PC-3 (cell line): ENCODE data around the gene CPA1. TPM values are rescaled to one million over a fixed set of nuclear protein-coding genes. Genes with fewer than 3 reads are reported as not detected.

ENCODE experiments used
- ATAC-seq: fragments of 200-7000 bp; cut with Tn5 transposase; 2 replicates; pipeline ENCODE4 v1.9.1; 2020; ENCODE audit warnings: mild to moderate bottlenecking, moderate library complexity
- BruUV-seq: library from RNA; stranded (reverse); fragments of 400-500 nt; replicated peaks from 2 replicates; lab custom pipeline; 2021; lab: Mats Ljungman, UMichigan
- CTCF ChIA-PET: fragments of 300-600 bp; sonication (Branson Sonifier 250); formaldehyde crosslinking; loops from one replicate; lab custom pipeline; 2022; ENCODE audit warnings: antibody characterized with exemption; lab: Charles Lee
- POLR2A ChIA-PET: fragments of 300-600 bp; sonication (Branson Sonifier 250); formaldehyde crosslinking; loops from one replicate; lab custom pipeline; 2022; ENCODE audit warnings: antibody characterized with exemption; ENCODE audit not compliant: unreplicated experiment; lab: Charles Lee
- DNase-seq: peaks from one replicate; pipeline ENCODE4 v3.0.0-alpha.2; 2015
- H2AFZ ChIP-seq: fragments of 300-600 bp; sonication (generic); 2 replicates; pipeline ENCODE4 v1.6.0; 2016; ENCODE audit warnings: antibody characterized with exemption, low read length
- H3F3A ChIP-seq: fragments of 300-600 bp; sonication (generic); one replicate; pipeline ENCODE4 v1.6.0; 2017; ENCODE audit warnings: antibody characterized with exemption, low read length, control low read depth, mild to moderate bottlenecking; ENCODE audit not compliant: unreplicated experiment
- H3K27ac ChIP-seq: fragments of 300-600 bp; sonication (generic); 2 replicates; pipeline ENCODE4 v1.5.1; 2016; ENCODE audit warnings: mild to moderate bottlenecking, low read length
- H3K27me3 ChIP-seq: fragments of 300-600 bp; sonication (generic); 2 replicates; pipeline ENCODE4 v1.6.1; 2016; ENCODE audit warnings: low read length, mixed read lengths
- H3K36me3 ChIP-seq: fragments of 300-600 bp; sonication (generic); 2 replicates; pipeline ENCODE4 v1.6.1; 2016; ENCODE audit warnings: low read depth, mixed run types, low read length, mixed read lengths
- H3K4me1 ChIP-seq: fragments of 300-600 bp; sonication (generic); 2 replicates; pipeline ENCODE4 v1.5.1; 2016; ENCODE audit warnings: low read length; ENCODE audit not compliant: insufficient read depth
- H3K4me2 ChIP-seq: fragments of 300-600 bp; sonication (generic); 2 replicates; pipeline ENCODE4 v1.6.0; 2016; ENCODE audit warnings: low read length
- H3K4me3 ChIP-seq: fragments of 300-600 bp; sonication (generic); 2 replicates; pipeline ENCODE4 v1.5.1; 2016; ENCODE audit warnings: mild to moderate bottlenecking, low read length, mixed read lengths
- H3K79me2 ChIP-seq: fragments of 300-600 bp; sonication (generic); 2 replicates; pipeline ENCODE4 v1.6.1; 2017; ENCODE audit warnings: low read length, mixed read lengths
- H3K9ac ChIP-seq: fragments of 300-600 bp; sonication (generic); 2 replicates; pipeline ENCODE4 v1.6.0; 2016; ENCODE audit warnings: mild to moderate bottlenecking, low read length
- H3K9me2 ChIP-seq: fragments of 300-600 bp; sonication (generic); replicated peaks from 2 replicates; pipeline ENCODE4 v1.6.1; 2016; ENCODE audit warnings: mixed run types, low read length, mixed read lengths
- H3K9me3 ChIP-seq: fragments of 300-600 bp; sonication (generic); 2 replicates; pipeline ENCODE4 v1.6.1; 2016; ENCODE audit warnings: low read length, mixed read lengths
- H4K20me1 ChIP-seq: fragments of 300-600 bp; sonication (generic); 2 replicates; pipeline ENCODE4 v1.6.1; 2016; ENCODE audit warnings: low read length, mixed read lengths
- EZH2 ChIP-seq: fragments of 300-600 bp; sonication (generic); IDR thresholded peaks from one replicate; pipeline ENCODE4 v1.6.1; 2017; ENCODE audit warnings: antibody characterized with exemption, mild to moderate bottlenecking, low read length; ENCODE audit not compliant: unreplicated experiment
- EZH2phosphoT487 ChIP-seq: fragments of 300-600 bp; sonication (generic); IDR thresholded peaks from 2 replicates; pipeline ENCODE4 v1.6.1; 2018; ENCODE audit warnings: mild to moderate bottlenecking, antibody characterized with exemption, low read length, borderline replicate concordance
- intact Hi-C: fragments of 100-400 bp; cut with micrococcal nuclease; formaldehyde crosslinking; loops from 2 replicates; pipeline ENCODE4 v1.9.0; 2023
- total RNA-seq: library from RNA; depleted of rRNA; stranded (reverse); fragments of >200 nt; gene quantifications from 2 replicates; pipeline ENCODE4 v1.2.3, GENCODE V29; 2014
- TF ChIP-seq, protein P1 (sequence below): fragments of 300-600 bp; sonication (generic); conservative IDR thresholded peaks from 2 replicates; pipeline ENCODE4 v1.5.1; 2017; ENCODE audit warnings: antibody characterized with exemption, low read depth, mild to moderate bottlenecking, low read length

CPA1 gene
- total RNA-seq, 1 experiment from 2014 or later: not detected

GRCh38 chr7:130421684-130422083 lies 41.4 kb downstream of the CPA1 start:
- no peak overlapping the region for H3K9ac ChIP-seq
- H3K36me3 ChIP-seq: no peaks in the 10 kb centered on the region; the same call in 1 of the 2 replicates
- peaks cover 33% of the 10 kb centered on the region for H3K4me1 ChIP-seq
- no peak overlapping the region for H2AFZ ChIP-seq
- no peaks in the 10 kb centered on the region for H4K20me1 ChIP-seq
- H3F3A ChIP-seq: no peaks in the 10 kb centered on the region
- TF ChIP-seq, protein P1, sequence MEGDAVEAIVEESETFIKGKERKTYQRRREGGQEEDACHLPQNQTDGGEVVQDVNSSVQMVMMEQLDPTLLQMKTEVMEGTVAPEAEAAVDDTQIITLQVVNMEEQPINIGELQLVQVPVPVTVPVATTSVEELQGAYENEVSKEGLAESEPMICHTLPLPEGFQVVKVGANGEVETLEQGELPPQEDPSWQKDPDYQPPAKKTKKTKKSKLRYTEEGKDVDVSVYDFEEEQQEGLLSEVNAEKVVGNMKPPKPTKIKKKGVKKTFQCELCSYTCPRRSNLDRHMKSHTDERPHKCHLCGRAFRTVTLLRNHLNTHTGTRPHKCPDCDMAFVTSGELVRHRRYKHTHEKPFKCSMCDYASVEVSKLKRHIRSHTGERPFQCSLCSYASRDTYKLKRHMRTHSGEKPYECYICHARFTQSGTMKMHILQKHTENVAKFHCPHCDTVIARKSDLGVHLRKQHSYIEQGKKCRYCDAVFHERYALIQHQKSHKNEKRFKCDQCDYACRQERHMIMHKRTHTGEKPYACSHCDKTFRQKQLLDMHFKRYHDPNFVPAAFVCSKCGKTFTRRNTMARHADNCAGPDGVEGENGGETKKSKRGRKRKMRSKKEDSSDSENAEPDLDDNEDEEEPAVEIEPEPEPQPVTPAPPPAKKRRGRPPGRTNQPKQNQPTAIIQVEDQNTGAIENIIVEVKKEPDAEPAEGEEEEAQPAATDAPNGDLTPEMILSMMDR: no peak
- TF ChIP-seq EZH2phosphoT487: no peak
- TF ChIP-seq EZH2: no peak
- H3K4me3 ChIP-seq: no peak overlapping the region
- intact Hi-C loops: loop anchor here (1.0 to 10.0 kb wide), 6 partner anchors 20 to 347 kb away; partner anchors contain the start of genes CEP41 and KLHDC10
- DNase-seq (no peak), ATAC-seq (peak; percentile 42)
- ChIA-PET CTCF (no interaction called here), POLR2A (no interaction called here)
- BruUV-seq: no TSS peak
- no peaks in the 10 kb centered on the region for H3K9me2 ChIP-seq
- H3K4me2 ChIP-seq: no peak overlapping the region
- no peaks in the 10 kb centered on the region for H3K9me3 ChIP-seq
- H3K27ac ChIP-seq: peak overlapping the region; percentile 63
- no peaks in the 10 kb centered on the region for H3K27me3 ChIP-seq
- no peaks in the 10 kb centered on the region for H3K79me2 ChIP-seq

DNA sequence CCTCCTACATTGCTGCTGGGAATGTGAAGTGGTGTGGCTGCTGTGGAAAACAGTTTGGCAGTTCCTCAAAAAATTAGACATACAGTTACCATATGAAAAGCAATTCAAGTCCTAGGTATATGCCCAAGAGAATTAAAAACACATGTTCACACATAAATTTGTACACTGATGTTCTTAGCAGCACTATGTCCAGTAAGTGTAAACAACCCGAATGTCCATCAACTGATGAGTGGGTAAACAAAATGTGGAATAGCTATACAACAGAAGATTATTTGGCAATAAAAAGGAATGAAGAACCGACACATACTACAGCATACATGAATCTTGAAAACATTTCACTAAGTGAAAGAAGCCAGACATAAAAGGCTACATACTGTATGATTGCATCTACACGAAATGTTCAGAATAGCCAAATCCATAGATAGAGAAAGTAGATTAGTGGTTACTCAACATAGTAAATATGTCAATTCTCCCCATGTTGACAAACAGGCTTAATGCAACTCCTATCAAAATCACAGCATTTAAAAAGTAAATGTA lies 43.3 kb downstream of the CPA1 start:
- intact Hi-C loops: loop anchor here (5.0 to 10.0 kb wide), 3 partner anchors 64 to 349 kb away; partner anchors contain the start of gene KLHDC10
- Histone ChIP-seq H2AFZ (no peak overlapping the region), H3K9me2 (no peaks in the 10 kb centered on the region), H3K9ac (no peak overlapping the region), H3K27ac (no peak overlapping the region), H3K4me1 (peaks cover 27% of the 10 kb centered on the region), H3K9me3 (no peaks in the 10 kb centered on the region), H4K20me1 (no peaks in the 10 kb centered on the region), H3K36me3 (no peaks in the 10 kb centered on the region; the same call in 1 of the 2 replicates), H3K27me3 (no peaks in the 10 kb centered on the region), H3K79me2 (no peaks in the 10 kb centered on the region), H3K4me2 (no peak overlapping the region), H3F3A (no peaks in the 10 kb centered on the region), H3K4me3 (no peak overlapping the region)
- DNase-seq (no peak), ATAC-seq (no peak)
- CTCF ChIA-PET: no interaction called here
- TF ChIP-seq, protein P1: no peak
- no peak for TF ChIP-seq EZH2
- TF ChIP-seq EZH2phosphoT487: no peak
- POLR2A ChIA-PET: no interaction called here
- no TSS peak for BruUV-seq

- H3K4me2 ChIP-seq: no peak overlapping the region
- intact Hi-C loops: loop anchor here (10.0 kb wide), 2 partner anchors 181 to 351 kb away; partner anchors contain the start of gene KLHDC10
- no peaks in the 10 kb centered on the region; the same call in 1 of the 2 replicates for H3K36me3 ChIP-seq
- no peaks in the 10 kb centered on the region for H3K9me3 ChIP-seq
- no peaks in the 10 kb centered on the region for H3K79me2 ChIP-seq
- no TSS peak for BruUV-seq
- peaks cover 7% of the 10 kb centered on the region for H3K4me1 ChIP-seq
- H3K4me3 ChIP-seq: no peak overlapping the region
- no peak for DNase-seq
- no peak overlapping the region for H3K9ac ChIP-seq
- no peak overlapping the region for H3K27ac ChIP-seq
- ChIA-PET POLR2A (no interaction called here), CTCF (no interaction called here)
- H4K20me1 ChIP-seq: no peaks in the 10 kb centered on the region
- no peaks in the 10 kb centered on the region for H3K9me2 ChIP-seq
- no peak overlapping the region for H2AFZ ChIP-seq
- no peak for ATAC-seq
- H3F3A ChIP-seq: no peaks in the 10 kb centered on the region
- H3K27me3 ChIP-seq: no peaks in the 10 kb centered on the region
- TF ChIP-seq EZH2phosphoT487 (no peak), EZH2 (no peak)
- TF ChIP-seq, protein P1: no peak
These were observed 45.5 kb downstream of the CPA1 start for GRCh38 chr7:130425796-130426195.
